HCT116 (cell line): ENCODE measurements around the gene ATP2B3. TPM values are rescaled to one million over a fixed set of nuclear protein-coding genes. Genes with fewer than 3 reads are reported as not detected.

Source experiments
- ATAC-seq: fragments of 200-7000 bp; cut with Tn5 transposase; 2 replicates; pipeline ENCODE4 v1.9.1; 2020; ENCODE audit warnings: mild to moderate bottlenecking, moderate library complexity
- BruUV-seq: library from RNA; stranded (reverse); fragments of 400-500 nt; replicated peaks from 2 replicates; lab custom pipeline; 2021; lab: Mats Ljungman, UMichigan
- CTCF ChIA-PET: fragments of 300-600 bp; sonication (Branson Sonifier 250); formaldehyde crosslinking; loops from one replicate; lab custom pipeline; 2021; ENCODE audit warnings: antibody characterized with exemption; lab: Charles Lee
- POLR2A ChIA-PET: fragments of 300-600, 350-600 bp; sonication (Branson Sonifier 250); formaldehyde crosslinking; loops from one replicate; lab custom pipeline; 2021; ENCODE audit warnings: antibody characterized with exemption; lab: Charles Lee
- RAD21 ChIA-PET, 2 experiments: fragments of 300-600 bp; sonication (Branson Sonifier 250); formaldehyde crosslinking; loops; one replicate each; lab custom pipeline; 2023; ENCODE audit warnings: low total read pairs in 2 of 2; ENCODE audit not compliant: uncharacterized antibody in 2 of 2, unreplicated experiment in 2 of 2, low non-redundant PET in 1 of 2; lab: Charles Lee
- DNase-seq: peaks from one replicate; pipeline ENCODE4 v3.0.0-alpha.2; 2010; ENCODE audit warnings: low read depth, low spot score
- H2AFZ ChIP-seq: fragments of 200-600 bp; shearing (Covaris generic), sonication (generic); 2 replicates; pipeline ENCODE4 v1.6.1; 2017; ENCODE audit warnings: low read depth, mixed run types, mixed read lengths, antibody characterized with exemption, low read length; ENCODE audit not compliant: poor library complexity, severe bottlenecking
- H3K27ac ChIP-seq: 2 replicates; pipeline ENCODE4 v1.5.1; 2012; ENCODE audit warnings: low read depth, low read length
- H3K27me3 ChIP-seq: fragments of 200-600 bp; sonication (generic); 2 replicates; pipeline ENCODE4 v1.6.1; 2016; ENCODE audit warnings: mixed run types, low read length, mixed read lengths; ENCODE audit not compliant: insufficient read depth
- H3K36me3 ChIP-seq, 2 experiments: fragments of 200-500 bp in 1 of 2; fragments of 200-600 bp in 1 of 2; sonication (Bioruptor generic) in 1 of 2; sonication (generic) in 1 of 2; 2 replicates each; pipeline versions ENCODE4 v1.5.1 to v1.6.1; 2014 to 2016; ENCODE audit warnings: low read length in 2 of 2, inconsistent platforms in 1 of 2, mixed read lengths in 1 of 2, mixed run types in 1 of 2; ENCODE audit not compliant: insufficient read depth in 2 of 2, control insufficient read depth in 1 of 2
- H3K4me1 ChIP-seq, 2 experiments: fragments of 200-600 bp in 1 of 2; sonication (generic) in 1 of 2; 2 replicates each; pipeline versions ENCODE4 v1.5.1 to v1.6.1; 2012 to 2017; ENCODE audit warnings: low read length in 2 of 2, inconsistent platforms in 1 of 2, mild to moderate bottlenecking in 1 of 2, mixed read lengths in 1 of 2, mixed run types in 1 of 2, moderate library complexity in 1 of 2; ENCODE audit not compliant: insufficient read depth in 2 of 2, control insufficient read depth in 1 of 2
- H3K4me2 ChIP-seq: fragments of 200-600 bp; sonication (generic); 2 replicates; pipeline ENCODE4 v1.6.1; 2017; ENCODE audit warnings: mixed run types, low read length, mixed read lengths
- H3K4me3 ChIP-seq, 2 experiments: fragments of 200-600 bp in 1 of 2; sonication (generic) in 1 of 2; replicated peaks in 1 of 2; 2 replicates each; pipeline ENCODE4 v1.5.1; 2011 to 2016; ENCODE audit warnings: low read length in 2 of 2, control low read depth in 1 of 2, low read depth in 1 of 2, mild to moderate bottlenecking in 1 of 2, mixed read lengths in 1 of 2, mixed run types in 1 of 2
- H3K79me2 ChIP-seq: fragments of 200-600 bp; sonication (generic); 2 replicates; pipeline ENCODE4 v1.6.1; 2017; ENCODE audit warnings: mild to moderate bottlenecking, mixed run types, low read length, moderate library complexity, mixed read lengths; ENCODE audit not compliant: insufficient read depth
- H3K9ac ChIP-seq: fragments of 200-600 bp; sonication (generic); 2 replicates; pipeline ENCODE4 v1.6.1; 2016; ENCODE audit warnings: low read length, mixed read lengths
- H3K9me2 ChIP-seq: fragments of 200-600 bp; sonication (generic), shearing (Covaris generic); 2 replicates; pipeline ENCODE4 v1.6.1; 2017; ENCODE audit warnings: mixed run types, mild to moderate bottlenecking, moderate library complexity; ENCODE audit not compliant: insufficient read depth
- H3K9me3 ChIP-seq, 2 experiments: fragments of 200-500 bp in 1 of 2; fragments of 200-600 bp in 1 of 2; sonication (Bioruptor generic) in 1 of 2; sonication (generic) in 1 of 2; 2 replicates each; pipeline ENCODE4 v1.6.1; 2014 to 2017; ENCODE audit warnings: low read length in 2 of 2, mixed read lengths in 2 of 2, inconsistent platforms in 1 of 2, low read depth in 1 of 2, mild to moderate bottlenecking in 1 of 2, mixed run types in 1 of 2, moderate library complexity in 1 of 2; ENCODE audit not compliant: control insufficient read depth in 1 of 2, insufficient read depth in 1 of 2
- H4K20me1 ChIP-seq: fragments of 200-600 bp; sonication (generic), shearing (Covaris generic); 2 replicates; pipeline ENCODE4 v1.6.1; 2017; ENCODE audit warnings: mixed run types, mild to moderate bottlenecking, moderate library complexity; ENCODE audit not compliant: insufficient read depth
- CBX3 ChIP-seq: IDR thresholded peaks from 2 replicates; pipeline ENCODE4 v1.6.1; 2012; ENCODE audit warnings: low read depth
- JUND ChIP-seq: IDR thresholded peaks from 2 replicates; pipeline ENCODE4 v1.6.1; 2012
- POLR2A ChIP-seq: IDR thresholded peaks from 2 replicates; pipeline ENCODE4 v1.7.0; 2011; ENCODE audit warnings: borderline replicate concordance; ENCODE audit not compliant: insufficient read depth, insufficient read length; ENCODE audit errors: extremely low read depth
- POLR2AphosphoS5 ChIP-seq: IDR thresholded peaks from 2 replicates; pipeline ENCODE4 v1.6.1; 2011; ENCODE audit warnings: mild to moderate bottlenecking, low read depth, low read length, moderate library complexity
- SRF ChIP-seq: IDR thresholded peaks from 2 replicates; pipeline ENCODE4 v1.6.1; 2012; ENCODE audit warnings: low read depth
- TCF7L2 ChIP-seq: IDR thresholded peaks from 2 replicates; pipeline ENCODE4 v1.7.0; 2011; ENCODE audit warnings: borderline replicate concordance, inconsistent platforms; ENCODE audit not compliant: insufficient read depth, insufficient read length; ENCODE audit errors: extremely low read depth
- YY1 ChIP-seq: IDR thresholded peaks from 2 replicates; pipeline ENCODE4 v1.6.1; 2011; ENCODE audit warnings: low read length, low read depth, moderate library complexity, mild to moderate bottlenecking; ENCODE audit not compliant: insufficient replicate concordance; ENCODE audit errors: extremely low read depth
- ZBTB33 ChIP-seq: IDR thresholded peaks from 2 replicates; pipeline ENCODE4 v1.6.1; 2011; ENCODE audit warnings: mild to moderate bottlenecking, low read length, moderate library complexity; ENCODE audit not compliant: insufficient replicate concordance; ENCODE audit errors: extremely low read depth
- ZFX ChIP-seq: fragments of 450-650 bp; IDR thresholded peaks from 2 replicates; pipeline ENCODE4 v1.6.1; 2017
- ZNF274 ChIP-seq: fragments of 200-500 bp; sonication (Bioruptor generic); IDR thresholded peaks from 2 replicates; pipeline ENCODE4 v1.6.1; 2014; ENCODE audit warnings: mild to moderate bottlenecking, low read depth, low read length, inconsistent platforms
- intact Hi-C: fragments of 100-400 bp; cut with micrococcal nuclease; formaldehyde crosslinking; loops from 2 replicates; pipeline ENCODE4 v1.10.0; 2022
- total RNA-seq: library from RNA; stranded (reverse); gene quantifications from one replicate; pipeline ENCODE4 v1.2.1, GENCODE V29; 2021; ENCODE audit not compliant: unreplicated experiment
- TF ChIP-seq, protein P1 (sequence below), 3 experiments: fragments of 200-600 bp in 1 of 3; sonication (generic) in 1 of 3; IDR thresholded peaks in 2 of 3; conservative IDR thresholded peaks in 1 of 3; 2 replicates each; pipeline ENCODE4 v1.5.1; 2012 to 2017; ENCODE audit warnings: low read depth in 2 of 3, low read length in 2 of 3, antibody characterized with exemption in 1 of 3, borderline replicate concordance in 1 of 3, control low read depth in 1 of 3, mild to moderate bottlenecking in 1 of 3, mixed read lengths in 1 of 3, mixed run types in 1 of 3, moderate library complexity in 1 of 3; ENCODE audit not compliant: insufficient read depth in 1 of 3

Gene ATP2B3
- total RNA-seq, 1 experiment from 2014 or later = not detected

DNA sequence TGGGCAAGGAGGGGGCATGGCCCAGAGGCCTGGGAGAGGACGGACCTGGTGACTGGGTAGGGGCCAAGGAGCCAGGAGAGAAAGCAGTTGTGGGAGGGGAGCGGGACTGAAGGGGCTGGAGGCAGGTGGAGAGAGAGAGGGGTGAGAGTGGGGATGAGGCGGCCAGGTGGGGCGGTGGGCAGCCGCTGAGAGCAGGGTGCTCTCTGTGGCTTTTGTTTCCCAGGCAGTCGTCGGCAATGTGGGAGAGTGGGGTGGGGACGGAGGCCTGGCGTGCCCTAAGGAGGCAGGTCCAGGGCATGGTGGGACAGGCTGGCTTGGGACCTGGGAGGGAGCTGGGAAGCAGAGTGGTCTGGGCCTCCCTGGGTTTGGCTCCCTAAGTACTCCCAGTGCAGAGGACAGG, 3.2 kb upstream of the ATP2B3 start:
- ATAC-seq (no peak), DNase-seq (no peak)
- H3K9me3 ChIP-seq = no peaks in the 10 kb centered on the region
- no peaks in the 10 kb centered on the region for H3K27me3 ChIP-seq
- BruUV-seq = no TSS peak
- H3K9me2 ChIP-seq = no peaks in the 10 kb centered on the region
- H3K27ac ChIP-seq = no peak overlapping the region
- POLR2A ChIA-PET = no interaction called here
- H3K36me3 ChIP-seq = no peaks in the 10 kb centered on the region
- H3K4me1 ChIP-seq = no peaks in the 10 kb centered on the region
- H3K9ac ChIP-seq = no peak overlapping the region
- no peak overlapping the region for H2AFZ ChIP-seq
- TF ChIP-seq ZFX (no peak), POLR2AphosphoS5 (no peak), ZNF274 (no peak), CBX3 (no peak), SRF (no peak), JUND (no peak)
- TF ChIP-seq, protein P1, sequence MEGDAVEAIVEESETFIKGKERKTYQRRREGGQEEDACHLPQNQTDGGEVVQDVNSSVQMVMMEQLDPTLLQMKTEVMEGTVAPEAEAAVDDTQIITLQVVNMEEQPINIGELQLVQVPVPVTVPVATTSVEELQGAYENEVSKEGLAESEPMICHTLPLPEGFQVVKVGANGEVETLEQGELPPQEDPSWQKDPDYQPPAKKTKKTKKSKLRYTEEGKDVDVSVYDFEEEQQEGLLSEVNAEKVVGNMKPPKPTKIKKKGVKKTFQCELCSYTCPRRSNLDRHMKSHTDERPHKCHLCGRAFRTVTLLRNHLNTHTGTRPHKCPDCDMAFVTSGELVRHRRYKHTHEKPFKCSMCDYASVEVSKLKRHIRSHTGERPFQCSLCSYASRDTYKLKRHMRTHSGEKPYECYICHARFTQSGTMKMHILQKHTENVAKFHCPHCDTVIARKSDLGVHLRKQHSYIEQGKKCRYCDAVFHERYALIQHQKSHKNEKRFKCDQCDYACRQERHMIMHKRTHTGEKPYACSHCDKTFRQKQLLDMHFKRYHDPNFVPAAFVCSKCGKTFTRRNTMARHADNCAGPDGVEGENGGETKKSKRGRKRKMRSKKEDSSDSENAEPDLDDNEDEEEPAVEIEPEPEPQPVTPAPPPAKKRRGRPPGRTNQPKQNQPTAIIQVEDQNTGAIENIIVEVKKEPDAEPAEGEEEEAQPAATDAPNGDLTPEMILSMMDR (IDR thresholded peaks at IDR 0.05 in 2 of 3, conservative IDR thresholded peaks at IDR 0.05 in 1 of 3; ENCODE audit: borderline replicate concordance in 1 of 3, insufficient read depth in 1 of 3, low read depth in 2 of 3, low read length in 2 of 3) = no peak
- intact Hi-C loops = no loop called here
- CTCF ChIA-PET = no interaction called here
- RAD21 ChIA-PET = no interaction called here
- H3K79me2 ChIP-seq = no peaks in the 10 kb centered on the region
- no peak overlapping the region for H3K4me2 ChIP-seq
- H3K4me3 ChIP-seq = no peak overlapping the region
- H4K20me1 ChIP-seq = no peaks in the 10 kb centered on the region

GRCh38 chrX:153515435-153515834, 2.0 kb upstream of the ATP2B3 start:
- no peak for TF ChIP-seq ZBTB33
- no peak for TF ChIP-seq SRF
- no peak for TF ChIP-seq TCF7L2
- TF ChIP-seq YY1 = no peak
- no peak for TF ChIP-seq POLR2A
- TF ChIP-seq ZNF274 = no peak
- H3K4me2 ChIP-seq = no peak overlapping the region
- H3K27ac ChIP-seq = no peak overlapping the region
- no peaks in the 10 kb centered on the region for H3K27me3 ChIP-seq
- CTCF ChIA-PET = no interaction called here
- H3K4me3 ChIP-seq = no peak overlapping the region
- no peak overlapping the region for H2AFZ ChIP-seq
- intact Hi-C loops = no loop called here
- H3K9me2 ChIP-seq = no peaks in the 10 kb centered on the region
- H3K9me3 ChIP-seq = no peaks in the 10 kb centered on the region
- no peak for DNase-seq
- no peak for ATAC-seq
- no peaks in the 10 kb centered on the region for H3K79me2 ChIP-seq
- POLR2A ChIA-PET = no interaction called here
- no peak overlapping the region for H3K9ac ChIP-seq
- H3K36me3 ChIP-seq = no peaks in the 10 kb centered on the region
- H4K20me1 ChIP-seq = no peaks in the 10 kb centered on the region
- RAD21 ChIA-PET = interaction anchor here in 1 of 2 experiments (0.5 kb wide), 1 partner anchor 161 kb away, joined by 3 read pairs; no protein-coding TSS in a partner anchor
- no TSS peak for BruUV-seq
- no peaks in the 10 kb centered on the region for H3K4me1 ChIP-seq
